Thymus (tissue), 11 donors: ENCODE data around the gene POTEG. TPM values are rescaled to one million over a fixed set of nuclear protein-coding genes. Genes with fewer than 3 reads are reported as not detected.
"Not testable (repeated sequence)": the region's sequence is repeated elsewhere in the genome, so short reads cannot be mapped to it uniquely, and the experiment has no call there.

Experiments used
- DNase-seq, 9 donors: peaks; one replicate each; pipeline ENCODE4 v3.0.0-alpha.2; 2013; ENCODE audit warnings: low spot score in 9 of 9, low read depth in 6 of 9, missing footprints in 1 of 9
- H3K27ac ChIP-seq, 2 donors: one replicate each; pipeline ENCODE4 v1.5.1; 2013; ENCODE audit warnings: control low read depth in 1 of 2, low read depth in 1 of 2, low read length in 1 of 2, mild to moderate bottlenecking in 1 of 2, moderate library complexity in 1 of 2
- H3K27me3 ChIP-seq, 2 donors: one replicate each; pipeline ENCODE4 v1.5.1; 2013; ENCODE audit warnings: low read length in 1 of 2; ENCODE audit not compliant: control insufficient read depth in 2 of 2, insufficient read depth in 1 of 2
- H3K36me3 ChIP-seq, 2 donors: one replicate each; pipeline ENCODE4 v1.5.1; 2013; ENCODE audit warnings: low read length in 1 of 2, mild to moderate bottlenecking in 1 of 2, moderate library complexity in 1 of 2; ENCODE audit not compliant: control insufficient read depth in 2 of 2, insufficient read depth in 2 of 2
- H3K4me1 ChIP-seq, 2 donors: one replicate each; pipeline ENCODE4 v1.5.1; 2013; ENCODE audit warnings: low read length in 2 of 2; ENCODE audit not compliant: control insufficient read depth in 2 of 2, insufficient read depth in 2 of 2
- H3K4me3 ChIP-seq, 2 donors: one replicate each; pipeline ENCODE4 v1.5.1; 2013; ENCODE audit warnings: low read length in 2 of 2, control low read depth in 1 of 2, mild to moderate bottlenecking in 1 of 2
- H3K9me3 ChIP-seq, 2 donors: one replicate each; pipeline ENCODE4 v1.5.1; 2013; ENCODE audit warnings: low read length in 1 of 2, mild to moderate bottlenecking in 1 of 2; ENCODE audit not compliant: control insufficient read depth in 2 of 2, insufficient read depth in 1 of 2
- WGBS: extraction: QIAGEN DNeasy Blood & Tissue Kit; methylation state at CpG from one replicate; pipeline ENCODE4 v1.1.7; 2013; 5-methylcytosine and 5-hydroxymethylcytosine counted together
- polyA plus RNA-seq: library from polyadenylated mRNA; stranded (reverse); fragments of 200-250 nt; gene quantifications from one replicate; pipeline ENCODE4 v1.2.3, GENCODE V29; 2013
- total RNA-seq: library from RNA; stranded (reverse); fragments of 120-200 nt; gene quantifications from one replicate; pipeline ENCODE4 v1.2.4, GENCODE V29; 2013
- donor health status: healthy.

POTEG gene
- total and polyA plus RNA-seq, 2 donors: 0.02 TPM; not detected in 1

DNA sequence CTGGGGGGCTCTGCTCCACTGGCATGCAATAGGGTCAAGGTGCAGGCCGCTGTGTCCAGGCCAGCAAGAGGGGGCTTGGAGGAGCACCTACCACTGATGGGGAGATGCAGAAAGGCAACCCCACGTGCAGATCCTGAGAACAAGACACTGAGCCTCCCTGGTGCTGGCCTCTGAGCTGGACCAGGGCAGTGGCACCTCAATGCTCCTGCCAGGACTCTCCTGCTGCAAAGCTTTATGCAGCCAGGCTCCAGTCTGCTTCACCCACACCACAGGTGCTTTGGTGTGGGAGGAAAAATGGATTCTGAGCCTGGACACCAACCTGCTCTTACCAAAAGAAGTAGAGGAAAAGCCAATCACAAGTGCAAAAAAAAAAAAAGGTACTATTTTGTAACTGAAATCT lies 1.7 kb upstream of the POTEG start:
- not testable (repeated sequence) for DNase-seq, H3K27me3 ChIP-seq, H3K9me3 ChIP-seq, H3K27ac ChIP-seq, H3K36me3 ChIP-seq, H3K4me3 ChIP-seq, H3K4me1 ChIP-seq
- WGBS: no CpG with 5 or more reads among the region's 2 CpGs

DNA sequence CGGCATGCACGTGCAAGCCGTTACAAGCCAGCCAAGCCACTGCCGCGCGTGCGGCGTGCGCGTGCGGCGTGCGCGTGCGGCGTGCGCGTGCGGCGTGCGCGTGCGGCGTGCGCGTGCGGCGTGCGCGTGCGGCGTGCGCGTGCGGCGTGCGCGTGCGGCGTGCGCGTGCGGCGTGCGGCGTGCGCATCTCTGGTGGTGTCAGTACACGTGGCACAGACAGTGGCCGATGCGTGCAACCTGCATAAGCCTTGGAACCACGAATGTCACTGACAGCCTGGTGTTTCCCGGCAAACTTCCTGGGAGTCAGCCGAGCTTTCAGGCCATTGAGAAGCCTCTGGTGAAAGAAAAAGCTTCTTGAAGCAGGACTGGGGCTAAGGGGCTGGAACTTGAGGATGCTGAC lies 750 bp upstream of the POTEG start:
- H3K9me3 ChIP-seq, H3K27ac ChIP-seq, H3K36me3 ChIP-seq, H3K27me3 ChIP-seq, DNase-seq, H3K4me1 ChIP-seq, H3K4me3 ChIP-seq: not testable (repeated sequence)
- 91% methylated on average over 52 of the region's 53 CpGs for WGBS

DNA sequence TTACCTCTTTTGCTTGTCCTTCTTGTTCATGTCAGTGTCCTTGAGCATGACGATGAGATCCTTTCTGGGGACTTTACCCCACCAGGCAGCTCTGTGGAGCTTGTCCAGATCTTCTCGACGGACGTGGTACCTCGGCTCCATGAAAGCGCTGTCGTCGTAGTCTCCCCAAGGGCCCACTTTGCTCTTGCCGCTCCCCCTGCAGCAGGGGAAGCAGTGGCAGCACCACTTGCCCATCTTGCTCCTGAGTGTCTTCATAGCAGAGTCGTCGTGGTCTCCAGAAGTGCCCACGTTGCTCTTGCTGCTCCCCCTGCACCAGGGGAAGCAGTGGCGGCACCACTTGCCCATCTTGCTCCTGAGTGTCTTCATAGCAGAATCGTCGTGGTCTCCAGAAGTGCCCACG lies 376 bp downstream of the POTEG start:
- not testable (repeated sequence) for H3K36me3 ChIP-seq, H3K4me1 ChIP-seq, H3K4me3 ChIP-seq, H3K27ac ChIP-seq, DNase-seq, H3K27me3 ChIP-seq, H3K9me3 ChIP-seq
- WGBS: 86% methylated on average over 7 of the region's 16 CpGs

DNA sequence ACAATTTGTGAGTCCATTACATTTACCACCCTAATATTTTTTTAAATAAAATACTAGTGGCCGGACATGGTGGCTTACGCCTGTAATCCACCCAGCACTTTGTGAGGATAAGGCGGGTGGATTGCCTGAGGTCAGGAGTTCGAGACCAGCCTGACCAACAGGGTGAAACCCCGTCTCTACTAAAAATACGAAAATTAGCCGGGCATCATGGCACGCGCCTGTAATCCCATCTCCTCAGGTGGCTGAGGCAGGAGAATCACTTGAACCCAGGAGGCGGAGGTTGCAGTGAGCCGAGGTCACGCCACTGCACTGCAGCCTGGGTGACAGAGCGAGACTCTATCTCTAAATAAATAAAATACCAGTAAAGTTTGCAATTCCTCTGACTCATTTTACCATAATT lies 25.6 kb downstream of the POTEG start:
- WGBS: 89% methylated on average over 9 of the region's 13 CpGs
- not testable (repeated sequence) for H3K27me3 ChIP-seq, H3K9me3 ChIP-seq, DNase-seq, H3K4me1 ChIP-seq, H3K27ac ChIP-seq, H3K4me3 ChIP-seq, H3K36me3 ChIP-seq

DNA sequence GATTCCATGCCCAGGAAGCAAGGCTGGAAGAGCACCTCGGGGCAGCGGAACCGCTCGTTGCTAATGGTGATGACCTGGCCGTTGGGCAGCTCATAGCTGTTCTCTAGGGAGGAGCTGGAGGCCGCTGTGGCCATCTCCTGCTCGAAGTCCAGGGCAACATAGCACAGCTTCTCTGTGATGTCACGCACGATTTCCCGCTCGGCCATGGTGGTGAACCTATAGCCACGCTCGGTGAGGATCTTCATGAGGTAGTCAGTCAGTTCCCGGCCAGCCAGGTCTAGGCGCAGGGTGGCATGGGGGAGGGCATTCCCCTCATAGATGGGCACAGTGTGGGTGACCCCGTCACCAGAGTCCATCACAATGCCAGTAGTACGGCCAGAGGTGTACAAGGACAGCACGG lies 32.0 kb downstream of the POTEG start:
- H3K9me3 ChIP-seq, H3K4me1 ChIP-seq, H3K36me3 ChIP-seq, H3K27me3 ChIP-seq, DNase-seq, H3K4me3 ChIP-seq, H3K27ac ChIP-seq: not testable (repeated sequence)
- WGBS: 87% methylated on average over 10 of the region's 18 CpGs

DNA sequence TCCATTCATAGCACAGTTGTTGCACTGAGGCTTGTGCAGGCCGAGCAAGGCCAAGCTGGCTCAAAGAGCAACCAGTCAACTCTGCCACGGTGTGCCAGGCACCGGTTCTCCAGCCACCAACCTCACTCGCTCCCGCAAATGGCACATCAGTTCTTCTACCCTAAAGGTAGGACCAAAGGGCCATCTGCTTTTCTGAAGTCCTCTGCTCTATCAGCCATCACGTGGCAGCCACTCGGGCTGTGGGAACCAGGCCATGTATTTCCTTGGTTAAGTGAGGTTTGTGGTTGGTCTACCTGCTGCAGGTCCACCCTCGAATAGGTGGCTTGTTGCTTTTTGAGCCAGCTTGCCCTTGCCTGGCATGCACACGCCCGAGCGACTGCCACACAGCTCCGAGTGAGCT lies 39.4 kb downstream of the POTEG start:
- not testable (repeated sequence) for H3K4me1 ChIP-seq, H3K4me3 ChIP-seq, H3K9me3 ChIP-seq, DNase-seq, H3K27me3 ChIP-seq, H3K36me3 ChIP-seq, H3K27ac ChIP-seq
- WGBS: 92% methylated on average over 6 of the region's 12 CpGs

DNA sequence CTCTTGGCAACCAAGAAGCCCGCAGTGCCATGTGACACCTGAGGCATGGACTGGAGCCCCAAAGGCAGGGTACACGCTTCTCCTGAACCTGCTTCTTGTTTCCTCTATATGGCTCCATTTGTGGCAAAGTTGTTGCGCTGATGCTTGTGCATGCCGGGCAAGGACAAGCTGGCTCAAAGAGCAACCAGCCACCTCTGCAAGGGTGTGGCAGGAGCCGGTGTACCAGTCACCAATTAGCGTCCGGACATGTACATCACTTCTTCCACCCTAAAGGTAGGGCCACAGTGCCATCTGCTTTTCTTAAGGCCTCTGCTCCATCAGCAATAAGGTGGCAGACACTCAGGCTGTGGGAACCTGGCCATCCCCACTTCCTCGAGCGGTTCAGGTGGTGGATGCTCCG lies 43.9 kb downstream of the POTEG start:
- DNase-seq: not testable (repeated sequence)

DNA sequence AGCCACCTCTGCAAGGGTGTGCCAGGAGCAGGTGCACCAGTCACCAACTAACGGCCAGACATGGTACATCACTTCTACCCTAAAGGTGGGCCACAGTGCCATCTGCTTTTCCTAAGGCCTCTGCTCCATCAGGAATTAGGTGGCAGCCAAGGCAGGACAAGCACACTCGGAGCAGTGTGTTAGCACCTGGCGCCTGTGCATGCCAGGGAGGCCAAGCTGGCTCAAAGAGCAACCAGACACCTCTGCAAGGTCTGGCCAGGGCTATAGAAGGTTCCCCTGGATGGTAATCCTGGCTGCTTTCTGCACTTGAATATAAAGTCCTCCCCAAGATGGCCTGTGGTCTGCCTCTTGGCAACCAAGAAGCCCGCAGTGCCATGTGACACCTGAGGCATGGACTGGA lies 45.4 kb downstream of the POTEG start:
- not testable (repeated sequence) for H3K36me3 ChIP-seq, H3K27ac ChIP-seq, DNase-seq, H3K4me3 ChIP-seq, H3K4me1 ChIP-seq, H3K9me3 ChIP-seq, H3K27me3 ChIP-seq
- 84% methylated on average over 3 of the region's 4 CpGs for WGBS

More for the DNA sequence above, 43.9 kb downstream of the POTEG start:
- not testable (repeated sequence) for H3K27me3 ChIP-seq, H3K4me3 ChIP-seq, H3K36me3 ChIP-seq, H3K4me1 ChIP-seq, H3K9me3 ChIP-seq, H3K27ac ChIP-seq
- 93% methylated on average over 10 of the region's 10 CpGs for WGBS

DNA sequence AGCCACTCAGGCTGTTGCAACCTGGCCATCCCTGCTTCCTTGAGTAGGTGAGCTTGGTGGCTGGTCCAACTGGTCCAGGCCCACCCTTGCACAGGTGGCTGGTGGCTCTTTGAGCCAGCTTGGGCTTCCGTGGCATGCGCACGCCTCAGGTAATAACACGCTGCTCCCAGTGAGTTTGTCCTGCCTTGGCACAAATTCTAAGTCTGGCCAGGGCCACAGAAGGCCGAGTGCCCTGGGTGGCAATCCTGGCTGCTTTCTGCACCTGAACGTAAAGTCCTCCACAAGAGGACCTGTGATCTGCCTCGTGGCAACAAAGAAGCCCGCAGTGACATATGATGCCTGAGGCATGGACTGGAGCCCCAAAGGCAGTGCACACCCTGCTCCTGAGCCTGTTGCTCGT lies 47.1 kb downstream of the POTEG start:
- not testable (repeated sequence) for DNase-seq, H3K4me3 ChIP-seq, H3K4me1 ChIP-seq, H3K27me3 ChIP-seq, H3K27ac ChIP-seq, H3K9me3 ChIP-seq, H3K36me3 ChIP-seq
- WGBS: 82% methylated on average over 9 of the region's 9 CpGs

DNA sequence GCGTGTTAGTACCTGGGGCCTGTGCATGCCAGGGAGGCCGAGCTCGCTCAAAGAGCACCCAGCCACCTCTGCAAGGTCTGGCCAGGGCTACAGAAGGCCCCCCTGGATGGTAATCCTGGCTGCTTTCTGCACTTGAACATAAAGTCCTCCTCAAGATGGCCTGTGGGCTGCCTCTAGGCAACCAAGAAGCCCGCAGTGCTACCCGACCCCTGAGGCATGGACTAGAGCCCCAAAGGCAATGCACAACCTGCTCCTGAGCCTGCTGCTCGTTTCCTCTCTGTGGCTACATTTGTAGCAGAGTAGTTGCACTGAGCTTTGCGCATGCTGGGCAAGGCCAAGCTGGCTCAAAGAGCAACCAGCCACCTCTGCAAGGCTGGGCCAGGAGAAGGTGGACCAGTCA lies 47.8 kb downstream of the POTEG start:
- H3K27ac ChIP-seq, H3K36me3 ChIP-seq, H3K9me3 ChIP-seq, DNase-seq, H3K27me3 ChIP-seq, H3K4me1 ChIP-seq, H3K4me3 ChIP-seq: not testable (repeated sequence)
- WGBS: 65% methylated on average over 3 of the region's 7 CpGs
